GM12872 (cell line): ENCODE results near the gene TBC1D20.

Source experiments
- TF ChIP-seq, protein P1 (sequence below): IDR thresholded peaks from 3 replicates; pipeline ENCODE4 v1.5.1; 2011; ENCODE audit warnings: low read depth, mild to moderate bottlenecking, low read length, moderate library complexity; ENCODE audit not compliant: insufficient read depth

TBC1D20 gene

DNA sequence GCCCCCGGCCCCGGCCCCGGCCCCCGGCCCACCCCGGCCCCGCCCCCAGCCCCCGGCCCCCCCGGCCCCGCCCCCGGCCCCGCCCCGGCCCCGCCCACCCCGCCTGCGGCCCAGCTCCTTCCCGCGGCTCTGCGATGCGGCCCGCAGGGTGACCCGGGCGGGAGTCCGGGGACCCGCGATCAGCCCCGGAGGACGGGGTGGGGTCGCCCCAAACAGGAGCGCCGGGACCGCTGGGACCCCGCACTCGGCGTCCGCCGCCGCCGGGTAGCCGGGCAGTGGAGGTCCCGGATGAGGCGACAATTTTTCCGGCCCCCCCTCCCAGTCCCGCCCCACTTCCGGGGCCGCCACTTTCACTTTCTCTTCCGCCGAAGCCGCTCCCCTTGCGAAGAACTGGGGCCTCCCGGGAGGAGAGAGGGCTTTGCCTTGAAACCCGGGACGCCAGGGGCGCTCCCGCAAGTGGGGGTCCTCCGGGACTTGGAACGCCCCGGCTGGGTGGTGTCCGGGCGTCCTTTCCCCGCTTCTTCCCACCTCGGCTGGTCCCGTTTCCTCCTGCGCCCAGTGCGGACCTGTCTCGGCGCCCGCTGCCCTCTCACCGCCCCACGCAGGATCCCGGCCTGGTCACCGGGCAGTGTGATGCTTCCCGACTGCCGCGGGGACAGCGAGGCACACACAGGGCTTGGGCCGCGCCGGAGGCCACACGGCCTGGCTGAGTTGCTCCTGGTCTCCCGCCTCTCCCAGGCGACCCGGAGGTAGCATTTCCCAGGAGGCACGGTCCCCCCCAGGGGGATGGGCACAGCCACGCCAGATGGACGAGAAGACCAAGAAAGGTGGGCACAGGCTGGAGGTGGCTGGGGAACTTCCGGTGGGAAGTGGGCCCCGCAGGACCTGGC lies 54.1 kb downstream of the TBC1D20 start, which contains the start of gene RBCK1:
TSS of gene RBCK1 (plus strand) at position 347 of the 890 bp plus-strand sequence. CDS start at position 806, 459 bp downstream.
- TF ChIP-seq, protein P1, sequence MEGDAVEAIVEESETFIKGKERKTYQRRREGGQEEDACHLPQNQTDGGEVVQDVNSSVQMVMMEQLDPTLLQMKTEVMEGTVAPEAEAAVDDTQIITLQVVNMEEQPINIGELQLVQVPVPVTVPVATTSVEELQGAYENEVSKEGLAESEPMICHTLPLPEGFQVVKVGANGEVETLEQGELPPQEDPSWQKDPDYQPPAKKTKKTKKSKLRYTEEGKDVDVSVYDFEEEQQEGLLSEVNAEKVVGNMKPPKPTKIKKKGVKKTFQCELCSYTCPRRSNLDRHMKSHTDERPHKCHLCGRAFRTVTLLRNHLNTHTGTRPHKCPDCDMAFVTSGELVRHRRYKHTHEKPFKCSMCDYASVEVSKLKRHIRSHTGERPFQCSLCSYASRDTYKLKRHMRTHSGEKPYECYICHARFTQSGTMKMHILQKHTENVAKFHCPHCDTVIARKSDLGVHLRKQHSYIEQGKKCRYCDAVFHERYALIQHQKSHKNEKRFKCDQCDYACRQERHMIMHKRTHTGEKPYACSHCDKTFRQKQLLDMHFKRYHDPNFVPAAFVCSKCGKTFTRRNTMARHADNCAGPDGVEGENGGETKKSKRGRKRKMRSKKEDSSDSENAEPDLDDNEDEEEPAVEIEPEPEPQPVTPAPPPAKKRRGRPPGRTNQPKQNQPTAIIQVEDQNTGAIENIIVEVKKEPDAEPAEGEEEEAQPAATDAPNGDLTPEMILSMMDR: no peak

DNA sequence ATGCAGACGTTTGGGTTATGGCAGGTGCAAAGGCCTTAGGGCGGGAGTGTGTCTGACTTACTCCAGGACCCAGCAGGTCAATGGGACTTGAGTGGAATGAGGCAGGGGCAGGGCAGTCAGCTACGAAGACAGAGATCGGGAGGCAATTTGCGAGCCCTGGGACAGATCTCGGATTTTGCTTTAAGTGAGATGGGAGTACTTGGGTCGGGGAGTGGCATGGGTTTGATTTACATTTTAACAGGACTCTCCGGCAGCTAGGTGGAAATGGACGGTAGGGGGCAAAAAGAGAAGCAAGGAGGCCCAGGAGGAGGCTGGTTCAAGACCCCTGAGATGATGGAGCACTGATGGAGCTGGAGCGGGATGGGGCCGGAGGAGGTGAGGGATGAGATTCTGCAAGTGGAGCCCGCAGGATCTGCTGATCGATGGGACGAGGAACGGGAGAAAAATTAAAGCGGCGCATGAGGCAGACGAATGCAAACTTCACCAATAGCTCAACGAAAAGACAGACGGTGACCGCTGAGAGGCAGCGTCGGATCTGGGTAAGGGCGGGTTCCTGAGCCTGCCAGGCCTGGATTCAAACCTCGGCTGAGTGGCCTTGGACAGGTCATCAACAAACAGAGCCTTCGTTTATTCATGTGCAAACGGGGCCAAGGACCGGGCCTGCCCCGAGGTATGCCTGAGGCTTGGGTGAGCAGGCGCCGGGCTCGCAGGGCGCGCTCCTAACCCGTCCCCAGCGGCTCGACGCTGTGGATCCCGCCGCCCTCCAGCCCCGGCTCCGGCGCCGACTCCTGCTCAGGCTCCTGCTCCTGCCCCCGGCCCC lies 55.0 kb downstream of the TBC1D20 start:
- TF ChIP-seq, protein P1: peak; percentile 43; the same call in 2 of the 3 replicates

DNA sequence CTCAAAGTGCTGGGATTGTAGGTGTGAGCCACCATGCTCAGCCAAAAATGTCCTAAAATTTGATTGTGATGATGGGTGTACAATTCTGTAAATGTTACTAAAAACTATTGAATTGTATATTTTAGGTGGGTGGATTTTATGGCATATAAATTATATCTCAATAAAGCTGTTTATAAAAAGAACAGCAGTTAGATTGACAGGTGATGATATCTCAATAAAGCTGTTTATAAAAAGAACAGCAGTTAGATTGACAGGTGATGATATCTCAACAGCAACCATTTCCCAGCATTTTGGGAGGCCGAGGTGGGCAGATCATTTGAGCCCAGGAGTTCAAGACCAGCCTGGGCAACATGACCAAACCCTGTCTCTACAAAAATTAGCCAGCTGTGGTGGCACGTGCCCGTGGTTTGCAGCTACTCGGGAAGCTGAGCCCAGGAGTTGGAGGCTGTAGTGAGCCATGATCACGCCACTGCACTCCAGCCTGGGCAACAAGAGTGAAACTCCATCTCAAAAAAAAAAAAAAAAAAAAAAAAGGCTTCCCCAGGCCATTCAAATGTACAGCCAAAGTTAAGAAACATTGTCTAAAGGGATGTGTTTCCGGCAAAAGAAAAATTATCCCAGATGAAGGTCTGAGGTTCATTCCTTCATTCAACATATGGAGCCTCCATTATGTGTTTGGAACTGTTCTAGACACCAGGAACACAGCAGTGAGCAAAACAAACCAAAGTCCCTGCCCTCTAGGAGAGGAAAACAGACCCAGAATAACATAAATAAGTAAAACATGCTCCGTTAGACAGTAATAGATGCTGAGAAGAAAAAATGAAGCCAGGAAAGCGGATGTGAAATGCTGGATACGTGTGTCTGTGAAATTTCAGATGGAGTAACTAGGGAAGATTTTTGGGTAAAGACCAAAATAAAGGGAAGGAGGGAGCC lies 55.9 kb downstream of the TBC1D20 start:
- TF ChIP-seq, protein P1: no peak

DNA sequence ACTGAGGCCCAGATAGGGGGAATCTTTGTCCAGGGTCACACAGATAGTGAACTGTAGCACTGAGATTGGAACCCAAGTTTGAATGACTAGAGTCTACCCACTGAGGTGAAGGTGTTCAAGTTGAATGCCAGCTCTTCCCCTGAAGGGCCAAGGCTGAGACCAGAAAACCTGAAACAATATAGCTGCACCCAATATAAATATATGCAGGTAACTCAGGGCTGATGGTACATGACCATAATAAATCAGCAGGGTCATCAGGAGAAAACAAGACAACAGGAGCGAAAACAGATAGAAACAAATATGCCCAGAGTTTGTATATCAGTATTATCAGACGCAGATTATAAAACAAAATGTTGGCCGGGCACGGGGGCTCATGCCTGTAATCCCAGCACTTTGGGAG lies 58.2 kb downstream of the TBC1D20 start:
- TF ChIP-seq, protein P1: no peak

DNA sequence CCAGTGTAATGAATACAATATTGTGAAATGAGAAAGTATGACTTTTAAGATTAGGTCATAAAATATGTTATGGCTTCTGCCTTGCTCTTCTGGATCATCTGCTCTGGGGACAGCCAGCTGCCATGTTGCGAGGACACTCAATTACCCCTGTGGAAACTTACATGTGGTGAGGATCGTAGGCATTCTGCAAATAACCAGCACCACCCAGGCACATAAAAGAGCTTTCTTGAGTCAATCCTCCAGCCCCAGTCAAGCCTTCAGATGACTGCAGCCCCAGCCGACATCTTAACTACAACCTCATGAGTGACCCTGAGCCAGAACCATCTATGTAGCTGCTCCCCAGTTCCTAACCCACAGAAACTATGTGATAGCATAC lies 58.8 kb downstream of the TBC1D20 start:
- TF ChIP-seq, protein P1: no peak

DNA sequence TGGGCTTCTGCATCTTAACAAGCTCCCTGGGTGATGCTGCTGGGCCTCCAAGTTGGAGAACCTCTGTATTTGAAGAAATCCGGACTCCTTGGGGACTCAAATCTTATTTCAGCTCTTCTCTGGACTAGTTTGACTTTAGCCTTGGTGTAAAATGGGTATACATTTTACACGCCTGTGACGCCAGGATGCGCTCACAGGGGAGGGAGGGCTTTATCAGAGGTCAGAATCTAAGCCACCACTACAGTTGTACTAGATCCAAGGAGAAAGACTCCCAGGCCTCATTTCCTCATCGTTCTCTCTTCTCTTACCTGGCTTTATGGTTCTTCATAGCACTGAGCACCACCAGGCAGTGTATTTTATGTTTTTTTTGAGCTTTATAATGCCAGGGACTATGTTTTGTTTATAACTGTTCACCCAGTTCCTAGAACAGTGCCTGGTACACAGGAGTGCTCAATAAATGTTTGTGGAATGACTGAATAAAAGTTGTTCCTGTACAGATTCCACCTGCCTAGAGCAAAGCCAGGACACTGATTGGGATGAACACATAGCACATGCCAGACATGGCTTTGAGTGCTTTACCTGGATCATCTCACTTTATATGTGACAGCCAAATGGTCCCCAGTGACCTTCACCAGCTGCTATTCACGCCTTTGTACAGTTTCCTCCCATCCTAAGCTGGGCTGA lies 59.3 kb downstream of the TBC1D20 start:
- TF ChIP-seq, protein P1: no peak
